Prostate gland (tissue), 2 donors: ENCODE data around the gene ELP5. TPM values are rescaled to one million over a fixed set of nuclear protein-coding genes. Genes with fewer than 3 reads are reported as not detected.
A peak's percentile ranks its signal among the peaks of the same experiment; 100 is the strongest.

Source experiments
- DNase-seq: peaks from one replicate; pipeline ENCODE4 v3.0.0-alpha.2; 2019; ENCODE audit warnings: low spot score
- H3K27ac ChIP-seq, 2 donors: fragments of 200-600 bp; sonication (generic); 2 replicates each; pipeline ENCODE4 v1.5.1; 2017 to 2019
- H3K27me3 ChIP-seq: fragments of 200-600 bp; sonication (generic); replicated peaks from 2 replicates; pipeline ENCODE4 v1.5.1; 2019; ENCODE audit not compliant: insufficient read depth
- H3K36me3 ChIP-seq, 2 donors: fragments of 200-600 bp; sonication (generic); 1 replicate in 1 of 2; 2 replicates in 1 of 2; pipeline versions ENCODE4 v1.5.1 to v1.8.1; 2017 to 2019
- H3K4me1 ChIP-seq: fragments of 200-600 bp; sonication (generic); replicated peaks from 2 replicates; pipeline ENCODE4 v1.5.1; 2019
- H3K4me3 ChIP-seq, 2 donors: fragments of 200-600 bp; sonication (generic); 2 replicates each; pipeline ENCODE4 v1.5.1; 2017 to 2019
- H3K9me3 ChIP-seq: fragments of 200-600 bp; sonication (generic); 2 replicates; pipeline ENCODE4 v1.5.1; 2017
- POLR2A ChIP-seq: fragments of 450-650 bp; IDR thresholded peaks from one replicate; pipeline ENCODE4 v1.6.1; 2016; ENCODE audit warnings: antibody characterized with exemption, mild to moderate bottlenecking
- POLR2AphosphoS5 ChIP-seq: sonication (generic); formaldehyde crosslinking; IDR thresholded peaks from one replicate; pipeline ENCODE4 v1.6.1; 2017; ENCODE audit warnings: antibody characterized with exemption
- WGBS: methylation state at CpG from one replicate; pipeline ENCODE4 v1.1.5; 2018; 5-methylcytosine and 5-hydroxymethylcytosine counted together
- intact Hi-C: fragments of 100-400 bp; cut with DNase I; formaldehyde crosslinking; loops from one replicate; pipeline ENCODE4 v1.14.2; 2022
- total RNA-seq, 2 donors: library from RNA; depleted of rRNA; stranded (reverse); fragments of >200 nt; gene quantifications; one replicate each; pipeline ENCODE4 v1.1.0, GENCODE V29; 2016
- TF ChIP-seq, protein P1 (sequence below), 4 experiments: fragments of 200-600 bp in 2 of 4; fragments of 450-650 bp in 2 of 4; sonication (generic) in 2 of 4; IDR thresholded peaks; 1 replicate in 3 of 4; 2 replicates in 1 of 4; pipeline ENCODE4 v1.5.1; 2016 to 2019; ENCODE audit warnings: antibody characterized with exemption in 4 of 4, mild to moderate bottlenecking in 2 of 4, moderate library complexity in 2 of 4

Gene ELP5
- total RNA-seq, 2 donors from 2014 or later, result 50.1 to 65.2 TPM

DNA sequence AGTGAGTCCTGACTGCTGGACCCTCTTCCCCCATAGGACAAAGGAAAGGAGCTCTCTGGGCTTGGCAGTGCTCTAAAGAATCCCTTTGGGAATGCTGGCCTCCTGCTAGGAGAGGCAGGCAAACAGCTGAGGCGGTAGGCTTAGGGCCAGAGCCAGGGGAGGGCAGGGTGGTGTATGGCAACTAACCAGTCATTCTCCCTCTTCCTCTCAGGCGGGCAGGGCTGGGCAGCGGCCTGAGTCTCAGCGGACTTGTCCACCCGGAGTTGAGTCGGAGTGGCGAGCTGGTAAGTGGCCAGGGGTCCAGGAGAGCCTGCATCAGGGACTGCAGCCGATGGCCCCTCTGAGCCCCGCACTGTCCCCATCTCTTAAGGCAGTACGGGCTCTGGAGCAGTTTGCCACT, 27.9 kb upstream of the ELP5 start:
- Histone ChIP-seq H3K36me3 (peaks cover 2 to 25% of the 10 kb centered on the region in 2 donors), H3K9me3 (no peaks in the 10 kb centered on the region), H3K27me3 (no peaks in the 10 kb centered on the region), H3K4me1 (peaks cover 18% of the 10 kb centered on the region), H3K4me3 (no peak overlapping the region), H3K27ac (peak overlapping the region in 1 of 2 donors; percentile 99)
- no peak for TF ChIP-seq POLR2AphosphoS5
- no peak for TF ChIP-seq POLR2A
- TF ChIP-seq, protein P1, sequence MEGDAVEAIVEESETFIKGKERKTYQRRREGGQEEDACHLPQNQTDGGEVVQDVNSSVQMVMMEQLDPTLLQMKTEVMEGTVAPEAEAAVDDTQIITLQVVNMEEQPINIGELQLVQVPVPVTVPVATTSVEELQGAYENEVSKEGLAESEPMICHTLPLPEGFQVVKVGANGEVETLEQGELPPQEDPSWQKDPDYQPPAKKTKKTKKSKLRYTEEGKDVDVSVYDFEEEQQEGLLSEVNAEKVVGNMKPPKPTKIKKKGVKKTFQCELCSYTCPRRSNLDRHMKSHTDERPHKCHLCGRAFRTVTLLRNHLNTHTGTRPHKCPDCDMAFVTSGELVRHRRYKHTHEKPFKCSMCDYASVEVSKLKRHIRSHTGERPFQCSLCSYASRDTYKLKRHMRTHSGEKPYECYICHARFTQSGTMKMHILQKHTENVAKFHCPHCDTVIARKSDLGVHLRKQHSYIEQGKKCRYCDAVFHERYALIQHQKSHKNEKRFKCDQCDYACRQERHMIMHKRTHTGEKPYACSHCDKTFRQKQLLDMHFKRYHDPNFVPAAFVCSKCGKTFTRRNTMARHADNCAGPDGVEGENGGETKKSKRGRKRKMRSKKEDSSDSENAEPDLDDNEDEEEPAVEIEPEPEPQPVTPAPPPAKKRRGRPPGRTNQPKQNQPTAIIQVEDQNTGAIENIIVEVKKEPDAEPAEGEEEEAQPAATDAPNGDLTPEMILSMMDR (IDR thresholded peaks at IDR 0.05), result no peak
- intact Hi-C loops, result no loop called here
- DNase-seq, result no peak
- 77% methylated on average over 10 of the region's 10 CpGs for WGBS

DNA sequence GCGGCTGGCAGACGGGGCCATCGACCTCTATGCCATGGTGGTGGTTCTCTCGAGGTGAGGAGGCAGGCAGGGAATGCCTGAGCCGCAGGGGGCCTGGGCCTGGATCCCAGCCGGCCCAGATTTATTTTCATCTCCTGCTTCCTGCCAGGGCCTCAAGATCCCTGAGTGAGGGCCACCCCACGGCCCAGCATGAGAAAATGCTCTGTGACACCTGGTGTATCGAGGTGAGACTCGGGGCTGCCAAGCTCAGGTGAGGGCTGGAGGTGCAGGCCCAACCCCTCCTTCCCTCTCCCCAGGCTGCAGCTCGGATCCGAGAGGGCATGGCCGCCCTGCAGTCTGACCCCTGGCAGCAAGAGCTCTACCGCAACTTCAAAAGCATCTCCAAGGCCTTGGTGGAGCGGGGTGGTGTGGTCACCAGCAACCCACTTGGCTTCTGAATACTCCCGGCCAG, 27.3 kb upstream of the ELP5 start:
- Histone ChIP-seq H3K36me3 (peaks cover 2 to 31% of the 10 kb centered on the region in 2 donors), H3K4me1 (peaks cover 23% of the 10 kb centered on the region), H3K4me3 (no peak overlapping the region), H3K9me3 (no peaks in the 10 kb centered on the region), H3K27me3 (no peaks in the 10 kb centered on the region), H3K27ac (peak overlapping the region; percentile 57 to 99)
- WGBS, result 61% methylated on average over 15 of the region's 15 CpGs
- DNase-seq, result no peak
- TF ChIP-seq, protein P1 (IDR thresholded peaks at IDR 0.05), result no peak
- TF ChIP-seq POLR2A (no peak), POLR2AphosphoS5 (no peak)
- intact Hi-C loops, result no loop called here

DNA sequence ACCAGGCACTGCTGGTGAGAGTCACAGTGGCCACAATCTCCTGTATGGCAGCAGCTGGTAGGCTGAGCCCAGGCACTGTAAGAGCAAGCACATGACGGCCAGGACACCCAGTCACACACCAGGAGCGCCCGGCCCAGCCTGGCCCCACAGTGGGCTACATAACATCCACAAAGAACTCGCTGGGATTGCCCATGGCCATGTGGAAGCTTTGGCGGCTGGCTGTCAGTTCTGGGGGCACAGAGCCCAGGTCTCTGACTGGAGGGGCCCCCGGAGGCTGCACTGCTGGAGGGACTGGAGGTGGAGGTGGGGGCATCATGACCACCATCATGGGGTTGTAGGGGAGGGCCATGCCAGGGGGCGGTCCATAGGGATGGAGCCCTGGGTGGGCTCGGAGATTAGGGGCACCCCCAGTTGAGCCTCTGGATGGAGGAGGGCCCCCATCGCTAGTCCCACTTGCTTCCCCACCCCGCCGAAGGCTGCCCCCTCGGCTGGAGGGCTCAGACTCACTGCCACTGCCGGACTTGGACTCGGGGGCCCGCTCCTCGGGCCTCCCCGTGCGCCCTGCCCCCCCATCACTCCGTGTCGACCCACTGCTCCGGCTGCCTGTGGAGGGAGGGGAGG, 26.2 kb upstream of the ELP5 start:
- no peaks in the 10 kb centered on the region for H3K9me3 ChIP-seq
- peaks cover 2 to 35% of the 10 kb centered on the region in 2 donors for H3K36me3 ChIP-seq
- H3K27ac ChIP-seq, result peak overlapping the region; percentile 57 to 99
- no peak for DNase-seq
- TF ChIP-seq POLR2A (no peak), POLR2AphosphoS5 (no peak)
- TF ChIP-seq, protein P1 (IDR thresholded peaks at IDR 0.05), result no peak
- H3K27me3 ChIP-seq, result no peaks in the 10 kb centered on the region
- no peak overlapping the region for H3K4me3 ChIP-seq
- peaks cover 20% of the 10 kb centered on the region for H3K4me1 ChIP-seq
- WGBS, result 69% methylated on average over 21 of the region's 21 CpGs
- intact Hi-C loops, result no loop called here

DNA sequence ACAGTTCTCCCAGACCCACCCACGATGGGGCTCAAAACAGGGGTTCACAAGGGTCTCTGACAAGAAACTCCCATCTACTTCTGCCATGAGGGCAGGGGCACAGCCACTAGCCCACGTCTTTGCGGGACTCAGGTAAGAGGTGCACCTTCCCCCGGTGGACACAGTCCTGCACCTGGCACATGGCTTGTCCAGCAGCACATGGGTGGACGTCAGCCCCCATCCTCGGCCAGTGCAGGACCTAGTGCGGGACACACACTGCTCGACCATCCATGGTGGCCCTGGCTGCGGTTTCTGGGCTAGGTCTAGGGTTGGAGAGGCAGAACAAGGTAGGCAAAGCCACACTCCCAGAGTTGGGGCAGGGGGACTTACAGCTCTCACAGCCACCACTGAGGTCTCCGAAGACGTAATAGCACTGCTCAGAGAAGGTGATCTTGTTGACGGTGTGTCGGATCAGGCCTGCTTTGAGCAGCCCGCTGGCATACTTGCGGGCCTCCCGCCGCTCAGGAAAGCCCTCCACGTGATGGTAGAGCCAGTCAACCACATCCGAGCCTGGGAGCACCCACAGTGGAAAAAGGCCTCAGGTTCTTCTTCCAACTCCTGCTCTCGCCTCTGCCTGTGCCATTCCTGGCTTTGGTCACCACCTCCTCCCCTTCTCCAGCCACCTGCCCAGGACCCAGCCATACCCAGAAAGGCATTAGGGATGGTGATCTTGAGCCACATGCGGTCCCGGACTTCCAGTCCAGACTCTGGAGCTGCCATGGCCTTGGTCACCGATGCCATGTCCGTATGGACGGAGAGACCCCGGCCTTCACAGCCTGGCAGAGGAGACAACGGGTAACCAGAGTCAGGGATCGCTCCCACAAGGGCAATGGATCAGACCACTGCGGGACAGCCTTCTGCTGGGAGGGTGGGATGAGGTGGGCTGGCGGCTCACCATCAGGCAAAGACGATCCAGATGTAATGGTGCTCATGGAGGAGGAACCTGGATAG, 25.0 kb upstream of the ELP5 start:
- TF ChIP-seq POLR2A, result no peak
- no peak for TF ChIP-seq POLR2AphosphoS5
- TF ChIP-seq, protein P1 (IDR thresholded peaks at IDR 0.05), result no peak
- Histone ChIP-seq H3K36me3 (peaks cover 2 to 35% of the 10 kb centered on the region in 2 donors), H3K9me3 (no peaks in the 10 kb centered on the region), H3K4me1 (peaks cover 13% of the 10 kb centered on the region), H3K27me3 (no peaks in the 10 kb centered on the region), H3K4me3 (no peak overlapping the region), H3K27ac (peak overlapping the region; percentile 86 to 99)
- WGBS, result 94% methylated on average over 27 of the region's 31 CpGs
- intact Hi-C loops, result no loop called here
- no peak for DNase-seq
